HG02870 (cell line): ENCODE measurements around the gene NPAS2.

Source experiments
- ATAC-seq: cut with Tn5 transposase; IDR thresholded peaks from one replicate; pipeline ENCODE4 v1.9.1; 2021; ENCODE audit warnings: mild to moderate bottlenecking, moderate library complexity; ENCODE audit not compliant: unreplicated experiment

Gene NPAS2

GRCh38 chr2:100960688-100961087, 140.7 kb downstream of the NPAS2 start:
- no peak for ATAC-seq

- ATAC-seq: no peak
Measured at GRCh38 chr2:100962366-100963025, 142.6 kb downstream of the NPAS2 start.

GRCh38 chr2:100963026-100963375, 143.1 kb downstream of the NPAS2 start:
- ATAC-seq: no peak

GRCh38 chr2:100964222-100964621, 144.3 kb downstream of the NPAS2 start:
- ATAC-seq: no peak

GRCh38 chr2:100964681-100965169, 144.8 kb downstream of the NPAS2 start:
- no peak for ATAC-seq

- no peak for ATAC-seq
Measured at GRCh38 chr2:100965596-100965995, 145.7 kb downstream of the NPAS2 start.

GRCh38 chr2:100967716-100968115, 147.8 kb downstream of the NPAS2 start:
- ATAC-seq: no peak

GRCh38 chr2:100968146-100969145, 148.5 kb downstream of the NPAS2 start:
- ATAC-seq: no peak

- no peak for ATAC-seq
Measured at GRCh38 chr2:100969998-100970397, 150.1 kb downstream of the NPAS2 start.

- ATAC-seq: no peak
Measured at GRCh38 chr2:100971221-100971620, 151.3 kb downstream of the NPAS2 start.

- ATAC-seq: no peak
Measured at GRCh38 chr2:100972452-100972851, 152.5 kb downstream of the NPAS2 start.

- no peak for ATAC-seq
Measured at GRCh38 chr2:100974712-100975520, 155.0 kb downstream of the NPAS2 start.

GRCh38 chr2:100975521-100975785, 155.5 kb downstream of the NPAS2 start:
- ATAC-seq: no peak

- no peak for ATAC-seq
Measured at GRCh38 chr2:100976061-100976460, 156.1 kb downstream of the NPAS2 start.

GRCh38 chr2:100976645-100977391, 156.9 kb downstream of the NPAS2 start:
- peak; percentile 95 for ATAC-seq

GRCh38 chr2:100977511-100977910, 157.6 kb downstream of the NPAS2 start:
- ATAC-seq: no peak

- no peak for ATAC-seq
Measured at GRCh38 chr2:100978582-100979191, 158.7 kb downstream of the NPAS2 start.

- ATAC-seq: no peak
Measured at GRCh38 chr2:100980046-100980445, 160.1 kb downstream of the NPAS2 start.

- no peak for ATAC-seq
Measured at GRCh38 chr2:100981011-100981410, 161.1 kb downstream of the NPAS2 start.

GRCh38 chr2:100982431-100982861, 162.5 kb downstream of the NPAS2 start:
- no peak for ATAC-seq
